GM12878 (cell line): ENCODE measurements around the gene ITGA1. TPM values are rescaled to one million over a fixed set of nuclear protein-coding genes. Genes with fewer than 3 reads are reported as not detected.

Source experiments
- ATAC-seq: fragments of 200-7000 bp; cut with Tn5 transposase; 3 replicates; pipeline ENCODE4 v1.9.1; 2020; ENCODE audit warnings: mild to moderate bottlenecking, moderate library complexity
- BruUV-seq: library from RNA; stranded (reverse); fragments of 400-500 nt; replicated peaks from 2 replicates; lab custom pipeline; 2021; lab: Mats Ljungman, UMichigan
- CTCF ChIA-PET: fragments of 300-600 bp; sonication (Branson Sonifier 250); formaldehyde crosslinking; extraction: SDS; loops from one replicate; lab custom pipeline; 2021; ENCODE audit warnings: inconsistent platforms; lab: Yijun Ruan, JAX
- POLR2A ChIA-PET: fragments of 350-600 bp; formaldehyde crosslinking; extraction: SDS; loops from one replicate; lab custom pipeline; 2021; ENCODE audit warnings: inconsistent platforms; lab: Charles Lee
- RAD21 ChIA-PET: fragments of 300-600 bp; sonication (Branson Sonifier 250); formaldehyde crosslinking; loops from one replicate; lab custom pipeline; 2023; ENCODE audit warnings: antibody characterized with exemption; ENCODE audit not compliant: unreplicated experiment; lab: Charles Lee
- SMC1A ChIA-PET: fragments of 300-600 bp; sonication (Branson Sonifier 250); formaldehyde crosslinking; loops from one replicate; lab custom pipeline; 2023; ENCODE audit not compliant: unreplicated experiment, uncharacterized antibody; lab: Charles Lee
- DNase-seq: peaks from one replicate; pipeline ENCODE4 v3.0.0-alpha.2; 2011; ENCODE audit warnings: low read depth, low spot score
- FAIRE-seq: peaks from 3 replicates; lab custom pipeline; 2011; peaks lifted over from hg19 to GRCh38; lab: Jason Lieb, UNC
- H2AFZ ChIP-seq: 2 replicates; pipeline ENCODE4 v1.6.0; 2011; ENCODE audit warnings: low read depth, low read length, control low read depth; ENCODE audit not compliant: control insufficient read depth
- H3K27ac ChIP-seq: 2 replicates; pipeline ENCODE4 v1.5.1; 2011; ENCODE audit warnings: control low read depth; ENCODE audit not compliant: control insufficient read depth, insufficient read depth
- H3K27me3 ChIP-seq, 2 experiments: replicated peaks in 1 of 2; 2 replicates each; pipeline versions ENCODE4 v1.6.0 to v1.6.1; 2011; ENCODE audit warnings: low read length in 1 of 2; ENCODE audit not compliant: control insufficient read depth in 2 of 2, insufficient read depth in 2 of 2
- H3K36me3 ChIP-seq, 2 experiments: 2 replicates each; pipeline ENCODE4 v1.5.1; 2011; ENCODE audit warnings: low read length in 1 of 2; ENCODE audit not compliant: control insufficient read depth in 2 of 2, insufficient read depth in 2 of 2
- H3K4me1 ChIP-seq: 2 replicates; pipeline ENCODE4 v1.6.1; 2011; ENCODE audit warnings: mild to moderate bottlenecking, low read length, moderate library complexity, mixed read lengths; ENCODE audit not compliant: control insufficient read depth, insufficient read depth
- H3K4me2 ChIP-seq: 2 replicates; pipeline ENCODE4 v1.6.0; 2011; ENCODE audit warnings: control low read depth; ENCODE audit not compliant: control insufficient read depth, insufficient read depth
- H3K4me3 ChIP-seq: fragments of 200-600 bp; sonication (generic); 2 replicates; pipeline ENCODE4 v1.5.1; 2016
- H3K79me2 ChIP-seq: 2 replicates; pipeline ENCODE4 v1.6.0; 2011; ENCODE audit warnings: low read length; ENCODE audit not compliant: control insufficient read depth, insufficient read depth
- H3K9ac ChIP-seq: 2 replicates; pipeline ENCODE4 v1.8.0; 2011; ENCODE audit warnings: low read length, control low read depth, mixed read lengths; ENCODE audit not compliant: control insufficient read depth, insufficient read depth
- H3K9me3 ChIP-seq: replicated peaks from 3 replicates; pipeline ENCODE4 v1.5.1; 2011; ENCODE audit warnings: mild to moderate bottlenecking, low read length; ENCODE audit not compliant: control insufficient read depth, insufficient read depth
- H4K20me1 ChIP-seq: 2 replicates; pipeline ENCODE4 v1.6.0; 2011; ENCODE audit not compliant: control insufficient read depth, insufficient read depth
- ASH2L ChIP-seq: fragments of 300-600, 200-600 bp; sonication (generic); IDR thresholded peaks from 2 replicates; pipeline ENCODE4 v1.6.1; 2017; ENCODE audit warnings: low read depth, mild to moderate bottlenecking, borderline replicate concordance
- DPF2 ChIP-seq: fragments of 450-650 bp; IDR thresholded peaks from 2 replicates; pipeline ENCODE4 v1.6.1; 2017; ENCODE audit warnings: mild to moderate bottlenecking
- HDAC2 ChIP-seq: fragments of 200-600 bp; sonication (generic); IDR thresholded peaks from 2 replicates; pipeline ENCODE4 v1.6.1; 2017
- HDAC6 ChIP-seq: fragments of 200-600 bp; sonication (generic); IDR thresholded peaks from one replicate; pipeline ENCODE4 v1.8.0; 2017; ENCODE audit warnings: antibody characterized with exemption; ENCODE audit not compliant: unreplicated experiment
- HDGF ChIP-seq: fragments of 450-650 bp; IDR thresholded peaks from 2 replicates; pipeline ENCODE4 v1.6.1; 2016; ENCODE audit warnings: antibody characterized with exemption
- MTA2 ChIP-seq: fragments of 450-650 bp; IDR thresholded peaks from 2 replicates; pipeline ENCODE4 v1.6.1; 2016; ENCODE audit warnings: low read depth, mild to moderate bottlenecking, moderate library complexity
- MXI1 ChIP-seq: fragments of 150-350 bp; IDR thresholded peaks from 2 replicates; pipeline ENCODE4 v1.6.1; 2011; ENCODE audit warnings: low read depth, mild to moderate bottlenecking, inconsistent platforms, low read length, improper control_type of control experiment
- NRF1 ChIP-seq: conservative IDR thresholded peaks from 2 replicates; pipeline ENCODE4 v1.6.1; 2011; ENCODE audit warnings: mild to moderate bottlenecking, low read depth, low read length, improper control_type of control experiment
- POLR2A ChIP-seq: IDR thresholded peaks from 2 replicates; pipeline ENCODE4 v1.6.1; 2011; ENCODE audit warnings: low read depth, mild to moderate bottlenecking, low read length
- POLR2AphosphoS2 ChIP-seq: IDR thresholded peaks from 2 replicates; pipeline ENCODE4 v1.6.1; 2011; ENCODE audit warnings: low read depth, mild to moderate bottlenecking, low read length, improper control_type of control experiment, moderate library complexity
- POU2F2 ChIP-seq: IDR thresholded peaks from 3 replicates; pipeline ENCODE4 v1.6.1; 2011; ENCODE audit warnings: low read depth, mild to moderate bottlenecking, low read length, borderline replicate concordance
- RBBP5 ChIP-seq: fragments of 200-600 bp; sonication (generic); conservative IDR thresholded peaks from 2 replicates; pipeline ENCODE4 v1.6.1; 2016
- RFX5 ChIP-seq: IDR thresholded peaks from 2 replicates; pipeline ENCODE4 v1.6.1; 2011; ENCODE audit warnings: low read depth, low read length, improper control_type of control experiment
- STAT1 ChIP-seq: fragments of 450-650 bp; conservative IDR thresholded peaks from 2 replicates; pipeline ENCODE4 v1.6.1; 2014; ENCODE audit warnings: antibody characterized with exemption, mild to moderate bottlenecking
- STAT3 ChIP-seq: IDR thresholded peaks from 2 replicates; pipeline ENCODE4 v1.6.1; 2011; ENCODE audit warnings: low read depth, low read length, improper control_type of control experiment
- TCF7 ChIP-seq: IDR thresholded peaks from 2 replicates; pipeline ENCODE4 v1.6.1; 2014; ENCODE audit warnings: antibody characterized with exemption, borderline replicate concordance
- ZNF24 ChIP-seq: fragments of 450-650 bp; IDR thresholded peaks from 2 replicates; pipeline ENCODE4 v1.6.1; 2017; ENCODE audit warnings: antibody characterized with exemption, mild to moderate bottlenecking
- ZNF274 ChIP-seq: IDR thresholded peaks from one replicate; pipeline ENCODE4 v1.8.0; 2011; ENCODE audit not compliant: insufficient read length, insufficient read depth
- in situ Hi-C: fragments of 300-500 bp; cut with MboI; formaldehyde crosslinking; loops from 9 replicates; pipeline ENCODE4 v1.14.3; 2018; ENCODE audit warnings: mixed read lengths
- intact Hi-C: fragments of 100-400 bp; cut with micrococcal nuclease; formaldehyde crosslinking; loops from one replicate; pipeline ENCODE4 v1.14.2; 2022; ENCODE audit not compliant: unreplicated experiment
- polyA plus RNA-seq, 11 experiments: library from polyadenylated mRNA; depleted of rRNA in 4 of 11; unstranded in 6 of 11; stranded (reverse) in 5 of 11; fragments of >200 nt; fragmentation: Nextera tagmentation in 4 of 11; fragmentation: Illumina TruSeq in 1 of 11; extraction: Ambion mirVana in 4 of 11; extraction: Trizol in 1 of 11; gene quantifications; 1 replicate in 1 of 11; 2 replicates in 10 of 11; pipeline versions ENCODE4 v1.2.1 to v1.2.3, GENCODE V29; 2011 to 2016; ENCODE audit warnings: inconsistent platforms in 2 of 11, missing spikeins in 2 of 11, low read depth in 1 of 11
- total RNA-seq, 4 experiments: library from RNA; depleted of rRNA in 3 of 4; stranded (reverse); fragments of >200 nt in 3 of 4; fragmentation: Illumina TruSeq in 1 of 4; extraction: Trizol in 1 of 4; gene quantifications; 2 replicates each; pipeline versions ENCODE4 v1.2.1 to v1.2.3, GENCODE V29; 2013 to 2021
- TF ChIP-seq, protein P1 (sequence below): fragments of 450-650 bp; formaldehyde crosslinking; IDR thresholded peaks from 2 replicates; pipeline ENCODE4 v1.4.0; 2020; ENCODE audit warnings: mild to moderate bottlenecking, moderate library complexity

The ITGA1 gene
- total and polyA plus RNA-seq, 10 of the 15 experiments (the other 5 are each of a cell fraction or from before 2014, with no cell fraction given): 0.02 to 0.56 (median 0.19) TPM

DNA sequence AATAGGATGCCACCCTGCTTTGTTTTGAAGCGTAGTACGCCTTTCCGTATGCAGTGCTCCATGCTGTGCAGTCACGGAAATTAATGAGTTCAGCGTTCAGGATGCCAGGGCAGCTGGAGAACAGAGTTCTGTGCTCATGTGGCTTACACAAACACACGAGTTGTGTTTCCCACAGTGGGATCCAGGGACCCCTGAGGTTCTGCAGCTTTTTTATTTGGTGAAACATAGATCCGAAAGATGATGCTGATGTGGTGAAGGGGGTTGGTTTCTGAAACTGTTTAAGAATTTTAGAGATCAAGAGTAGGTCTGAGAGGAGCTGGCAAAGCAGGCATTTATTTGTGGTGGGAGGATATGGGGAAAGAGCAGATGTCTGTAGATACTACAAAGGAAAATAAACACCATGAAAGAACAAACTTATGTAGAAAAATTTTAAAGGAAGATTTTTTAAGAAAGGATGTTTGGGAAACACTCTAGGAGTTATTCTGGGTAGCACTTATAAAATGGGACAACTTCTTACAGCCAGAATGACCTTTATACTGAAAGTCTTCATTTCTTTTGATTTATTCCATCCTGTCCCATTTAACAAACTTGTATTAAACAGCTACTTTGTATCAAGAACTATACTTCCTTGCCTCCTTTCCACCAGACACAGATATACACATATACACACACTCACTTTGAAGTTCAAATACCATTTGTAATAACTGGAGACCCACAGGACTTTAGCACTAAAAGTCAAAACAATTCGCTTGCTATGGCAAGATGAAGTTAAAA is 52.7 kb downstream of the ITGA1 start (continued):
- TF ChIP-seq NRF1: no peak
- no peak for TF ChIP-seq ASH2L
- no peak for TF ChIP-seq MTA2
- TF ChIP-seq TCF7: no peak
- no peak for TF ChIP-seq POLR2A
- TF ChIP-seq HDAC2: no peak
- no peak for TF ChIP-seq ZNF274
- no peak for TF ChIP-seq DPF2

DNA sequence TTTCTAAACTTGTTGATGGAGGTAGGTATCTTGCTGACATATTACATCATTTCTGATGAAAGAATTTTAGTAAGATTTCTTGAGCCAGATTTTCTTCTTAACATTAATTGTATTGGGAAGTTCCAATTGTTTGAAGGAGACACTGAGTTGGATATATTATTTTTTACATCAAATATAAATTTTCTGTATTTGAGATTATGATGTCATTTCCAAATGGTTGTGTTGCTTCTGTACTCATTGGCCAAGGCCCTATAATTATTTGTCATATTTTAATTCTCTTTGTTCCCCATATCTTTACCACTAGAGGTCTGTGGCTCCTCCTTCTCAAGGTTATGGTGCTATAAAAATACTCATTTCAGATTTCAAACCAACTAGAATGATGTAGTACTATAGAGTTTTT is 53.4 kb downstream of the ITGA1 start:
- no peak overlapping the region for H3K27ac ChIP-seq
- no peaks in the 10 kb centered on the region for H4K20me1 ChIP-seq
- POLR2A ChIA-PET: no interaction called here
- H3K9ac ChIP-seq: no peak overlapping the region
- in situ Hi-C loops: no loop called here
- TF ChIP-seq POU2F2: no peak
- no peak for TF ChIP-seq MXI1
- TF ChIP-seq ZNF24: no peak
- no peak for TF ChIP-seq POLR2A
- TF ChIP-seq STAT3: no peak
- TF ChIP-seq HDAC6: no peak
- TF ChIP-seq POLR2AphosphoS2: no peak
- no peak for TF ChIP-seq RBBP5
- TF ChIP-seq HDGF: no peak
- TF ChIP-seq RFX5: no peak
- TF ChIP-seq, protein P1, sequence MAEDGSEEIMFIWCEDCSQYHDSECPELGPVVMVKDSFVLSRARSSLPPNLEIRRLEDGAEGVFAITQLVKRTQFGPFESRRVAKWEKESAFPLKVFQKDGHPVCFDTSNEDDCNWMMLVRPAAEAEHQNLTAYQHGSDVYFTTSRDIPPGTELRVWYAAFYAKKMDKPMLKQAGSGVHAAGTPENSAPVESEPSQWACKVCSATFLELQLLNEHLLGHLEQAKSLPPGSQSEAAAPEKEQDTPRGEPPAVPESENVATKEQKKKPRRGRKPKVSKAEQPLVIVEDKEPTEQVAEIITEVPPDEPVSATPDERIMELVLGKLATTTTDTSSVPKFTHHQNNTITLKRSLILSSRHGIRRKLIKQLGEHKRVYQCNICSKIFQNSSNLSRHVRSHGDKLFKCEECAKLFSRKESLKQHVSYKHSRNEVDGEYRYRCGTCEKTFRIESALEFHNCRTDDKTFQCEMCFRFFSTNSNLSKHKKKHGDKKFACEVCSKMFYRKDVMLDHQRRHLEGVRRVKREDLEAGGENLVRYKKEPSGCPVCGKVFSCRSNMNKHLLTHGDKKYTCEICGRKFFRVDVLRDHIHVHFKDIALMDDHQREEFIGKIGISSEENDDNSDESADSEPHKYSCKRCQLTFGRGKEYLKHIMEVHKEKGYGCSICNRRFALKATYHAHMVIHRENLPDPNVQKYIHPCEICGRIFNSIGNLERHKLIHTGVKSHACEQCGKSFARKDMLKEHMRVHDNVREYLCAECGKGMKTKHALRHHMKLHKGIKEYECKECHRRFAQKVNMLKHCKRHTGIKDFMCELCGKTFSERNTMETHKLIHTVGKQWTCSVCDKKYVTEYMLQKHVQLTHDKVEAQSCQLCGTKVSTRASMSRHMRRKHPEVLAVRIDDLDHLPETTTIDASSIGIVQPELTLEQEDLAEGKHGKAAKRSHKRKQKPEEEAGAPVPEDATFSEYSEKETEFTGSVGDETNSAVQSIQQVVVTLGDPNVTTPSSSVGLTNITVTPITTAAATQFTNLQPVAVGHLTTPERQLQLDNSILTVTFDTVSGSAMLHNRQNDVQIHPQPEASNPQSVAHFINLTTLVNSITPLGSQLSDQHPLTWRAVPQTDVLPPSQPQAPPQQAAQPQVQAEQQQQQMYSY (CRISPR knock-in tag): no peak
- TF ChIP-seq STAT1: no peak
- TF ChIP-seq, all 136 proteins: peak for 0
- Histone ChIP-seq H3K4me2 (no peak overlapping the region), H3K4me3 (no peak overlapping the region), H3K9me3 (no peaks in the 10 kb centered on the region), H3K36me3 (no peaks in the 10 kb centered on the region), H3K79me2 (no peaks in the 10 kb centered on the region), H2AFZ (no peak overlapping the region), H3K4me1 (no peaks in the 10 kb centered on the region), H3K27me3 (no peaks in the 10 kb centered on the region)
- no TSS peak for BruUV-seq
- RAD21 ChIA-PET: no interaction called here
- intact Hi-C loops: no loop called here
- CTCF ChIA-PET: no interaction called here
- SMC1A ChIA-PET: no interaction called here
- FAIRE-seq: no peak
- ATAC-seq: no peak
- no peak for DNase-seq
